ENCODE data around the gene LRRC18. TPM values are rescaled to one million over a fixed set of nuclear protein-coding genes. Genes with fewer than 3 reads are reported as not detected.

Gene LRRC18
- total RNA-seq, 2 donors from 2014 or later, result not detected

- no peak overlapping the region for H3K4me3 Mint-ChIP-seq
- no peak for ATAC-seq (replicated peaks)
Observed at GRCh38 chr10:48958598-48959190, 19.1 kb upstream of the LRRC18 start.

GRCh38 chr10:48957361-48958151 is 17.9 kb upstream of the LRRC18 start:
- Mint-ChIP-seq H3K36me3 (ENCODE audit: low read depth) (no peaks in the 10 kb centered on the region), H3K27ac (no peak overlapping the region), H3K4me3 (no peak overlapping the region), H3K9me3 (no peaks in the 10 kb centered on the region), H3K4me1 (no peaks in the 10 kb centered on the region), H3K27me3 (peaks cover 13% of the 10 kb centered on the region)
- ATAC-seq (replicated peaks), result no peak

More at GRCh38 chr10:48958598-48959190, 19.1 kb upstream of the LRRC18 start:
- H3K27me3 Mint-ChIP-seq, result peaks cover 13% of the 10 kb centered on the region
- no peaks in the 10 kb centered on the region for H3K9me3 Mint-ChIP-seq
- H3K36me3 Mint-ChIP-seq (ENCODE audit: low read depth), result no peaks in the 10 kb centered on the region
- H3K4me1 Mint-ChIP-seq, result no peaks in the 10 kb centered on the region
- H3K27ac Mint-ChIP-seq, result no peak overlapping the region

- no peaks in the 10 kb centered on the region for H3K36me3 Mint-ChIP-seq (ENCODE audit: low read depth)
- H3K27ac Mint-ChIP-seq, result no peak overlapping the region
Observed at GRCh38 chr10:48951707-48952106, 12.1 kb upstream of the LRRC18 start.

GRCh38 chr10:48948470-48949037 is 8.9 kb upstream of the LRRC18 start:
- Mint-ChIP-seq H3K27me3 (peaks cover 7% of the 10 kb centered on the region), H3K36me3 (ENCODE audit: low read depth) (no peaks in the 10 kb centered on the region), H3K4me1 (no peaks in the 10 kb centered on the region), H3K4me3 (no peak overlapping the region), H3K9me3 (no peaks in the 10 kb centered on the region), H3K27ac (no peak overlapping the region)
- no peak for ATAC-seq (replicated peaks)

More at GRCh38 chr10:48951707-48952106, 12.1 kb upstream of the LRRC18 start:
- Mint-ChIP-seq H3K4me1 (no peaks in the 10 kb centered on the region), H3K4me3 (no peak overlapping the region), H3K9me3 (no peaks in the 10 kb centered on the region), H3K27me3 (peaks cover 10% of the 10 kb centered on the region)
- no peak for ATAC-seq (replicated peaks)

- Mint-ChIP-seq H3K27me3 (peaks cover 7% of the 10 kb centered on the region), H3K4me3 (no peak overlapping the region), H3K36me3 (ENCODE audit: low read depth) (no peaks in the 10 kb centered on the region), H3K4me1 (no peaks in the 10 kb centered on the region), H3K9me3 (no peaks in the 10 kb centered on the region), H3K27ac (no peak overlapping the region)
- no peak for ATAC-seq (replicated peaks)
Observed at GRCh38 chr10:48947690-48948469, 8.2 kb upstream of the LRRC18 start.

- H3K36me3 Mint-ChIP-seq (ENCODE audit: low read depth), result no peaks in the 10 kb centered on the region
- H3K9me3 Mint-ChIP-seq, result no peaks in the 10 kb centered on the region
- no peak overlapping the region for H3K4me3 Mint-ChIP-seq
- H3K27ac Mint-ChIP-seq, result no peak overlapping the region
- ATAC-seq (replicated peaks), result no peak
- H3K27me3 Mint-ChIP-seq, result peaks cover 7% of the 10 kb centered on the region
- H3K4me1 Mint-ChIP-seq, result no peaks in the 10 kb centered on the region
Observed at GRCh38 chr10:48946891-48947500, 7.4 kb upstream of the LRRC18 start.

GRCh38 chr10:48946332-48946731 is 6.7 kb upstream of the LRRC18 start:
- peaks cover 3% of the 10 kb centered on the region for H3K27me3 Mint-ChIP-seq
- H3K4me3 Mint-ChIP-seq, result no peak overlapping the region
- H3K36me3 Mint-ChIP-seq (ENCODE audit: low read depth), result no peaks in the 10 kb centered on the region
- no peak overlapping the region for H3K27ac Mint-ChIP-seq
- H3K9me3 Mint-ChIP-seq, result no peaks in the 10 kb centered on the region
- no peaks in the 10 kb centered on the region for H3K4me1 Mint-ChIP-seq
- no peak for ATAC-seq (replicated peaks)

- Mint-ChIP-seq H3K27me3 (no peaks in the 10 kb centered on the region), H3K4me1 (no peaks in the 10 kb centered on the region), H3K4me3 (no peak overlapping the region), H3K27ac (no peak overlapping the region), H3K9me3 (no peaks in the 10 kb centered on the region), H3K36me3 (ENCODE audit: low read depth) (no peaks in the 10 kb centered on the region)
- ATAC-seq (replicated peaks), result no peak
Observed at GRCh38 chr10:48945441-48946130, 5.9 kb upstream of the LRRC18 start.

GRCh38 chr10:48944171-48944570 is 4.5 kb upstream of the LRRC18 start:
- no peak for ATAC-seq (replicated peaks)
- no peaks in the 10 kb centered on the region for H3K36me3 Mint-ChIP-seq (ENCODE audit: low read depth)
- no peaks in the 10 kb centered on the region for H3K9me3 Mint-ChIP-seq
- H3K4me3 Mint-ChIP-seq, result no peak overlapping the region
- H3K4me1 Mint-ChIP-seq, result no peaks in the 10 kb centered on the region
- H3K27me3 Mint-ChIP-seq, result peaks cover 3% of the 10 kb centered on the region
- H3K27ac Mint-ChIP-seq, result no peak overlapping the region

GRCh38 chr10:48943096-48943495 is 3.5 kb upstream of the LRRC18 start:
- H3K27ac Mint-ChIP-seq, result no peak overlapping the region
- no peaks in the 10 kb centered on the region for H3K36me3 Mint-ChIP-seq (ENCODE audit: low read depth)
- H3K27me3 Mint-ChIP-seq, result peaks cover 3% of the 10 kb centered on the region
- H3K4me1 Mint-ChIP-seq, result no peaks in the 10 kb centered on the region
- H3K9me3 Mint-ChIP-seq, result no peaks in the 10 kb centered on the region
- no peak for ATAC-seq (replicated peaks)
- H3K4me3 Mint-ChIP-seq, result no peak overlapping the region

- Mint-ChIP-seq H3K9me3 (no peaks in the 10 kb centered on the region), H3K27ac (no peak overlapping the region), H3K4me3 (no peak overlapping the region), H3K4me1 (no peaks in the 10 kb centered on the region), H3K27me3 (peaks cover 3% of the 10 kb centered on the region), H3K36me3 (ENCODE audit: low read depth) (no peaks in the 10 kb centered on the region)
- ATAC-seq (replicated peaks), result no peak
Observed at GRCh38 chr10:48941427-48942075, 1.9 kb upstream of the LRRC18 start.

GRCh38 chr10:48940958-48941357 is 1.3 kb upstream of the LRRC18 start:
- Mint-ChIP-seq H3K27ac (no peak overlapping the region), H3K27me3 (peaks cover 3% of the 10 kb centered on the region), H3K4me3 (no peak overlapping the region), H3K36me3 (ENCODE audit: low read depth) (no peaks in the 10 kb centered on the region), H3K9me3 (no peaks in the 10 kb centered on the region), H3K4me1 (no peaks in the 10 kb centered on the region)
- no peak for ATAC-seq (replicated peaks)

GRCh38 chr10:48940372-48940771 is 732 bp upstream of the LRRC18 start:
- H3K4me3 Mint-ChIP-seq, result no peak overlapping the region
- ATAC-seq (replicated peaks), result no peak

More at GRCh38 chr10:48940372-48940771, 732 bp upstream of the LRRC18 start:
- H3K36me3 Mint-ChIP-seq (ENCODE audit: low read depth), result no peaks in the 10 kb centered on the region
- peaks cover 3% of the 10 kb centered on the region for H3K27me3 Mint-ChIP-seq
- H3K27ac Mint-ChIP-seq, result no peak overlapping the region
- no peaks in the 10 kb centered on the region for H3K4me1 Mint-ChIP-seq
- H3K9me3 Mint-ChIP-seq, result no peaks in the 10 kb centered on the region
